SK-N-SH treated with all-trans-retinoic acid at 6 μM for 48 hours (cell line): ENCODE results near the gene VPS13C.

Experiments used
- ATAC-seq: fragments of 200-7000 bp; cut with Tn5 transposase; 3 replicates; pipeline ENCODE4 v1.9.1; 2020; ENCODE audit warnings: mild to moderate bottlenecking, moderate library complexity
- ARNTL ChIP-seq: fragments of 450-650 bp; formaldehyde crosslinking; IDR thresholded peaks from 2 replicates; pipeline ENCODE4 v1.5.0; 2020; ENCODE audit warnings: low read depth, mild to moderate bottlenecking, moderate library complexity, borderline replicate concordance
- BACH2 ChIP-seq: fragments of 250-450 bp; sonication (Bioruptor Pico); IDR thresholded peaks from 2 replicates; pipeline ENCODE4 v1.9.0; 2021; ENCODE audit warnings: mild to moderate bottlenecking, borderline replicate concordance
- CSDC2 ChIP-seq: fragments of 250-450 bp; sonication (Bioruptor Pico); IDR thresholded peaks from 2 replicates; pipeline ENCODE4 v1.5.0; 2020; ENCODE audit warnings: mild to moderate bottlenecking, moderate library complexity
- ESRRG ChIP-seq: fragments of 250-450 bp; sonication (Bioruptor Pico); IDR thresholded peaks from 2 replicates; pipeline ENCODE4 v1.6.1; 2021; ENCODE audit warnings: mild to moderate bottlenecking
- ISL1 ChIP-seq: fragments of 250-450 bp; sonication (Bioruptor Pico); IDR thresholded peaks from 2 replicates; pipeline ENCODE4 v2.1.2; 2022; ENCODE audit warnings: mild to moderate bottlenecking, moderate library complexity
- OSR1 ChIP-seq: fragments of 250-450 bp; sonication (Bioruptor Pico); IDR thresholded peaks from 2 replicates; pipeline ENCODE4 v1.8.0; 2022; ENCODE audit warnings: moderate library complexity, mild to moderate bottlenecking, inconsistent platforms
- PATZ1 ChIP-seq: fragments of 250-450 bp; sonication (Bioruptor Pico); IDR thresholded peaks from 2 replicates; pipeline ENCODE4 v1.8.0; 2020; ENCODE audit warnings: mild to moderate bottlenecking, moderate library complexity, borderline replicate concordance
- PPARA ChIP-seq: fragments of 250-450 bp; sonication (Bioruptor Pico); IDR thresholded peaks from 2 replicates; pipeline ENCODE4 v1.5.0; 2020; ENCODE audit warnings: mild to moderate bottlenecking, borderline replicate concordance
- SNAI2 ChIP-seq: fragments of 250-450 bp; sonication (Bioruptor Pico); IDR thresholded peaks from 2 replicates; pipeline ENCODE4 v1.5.0; 2020; ENCODE audit warnings: mild to moderate bottlenecking, moderate library complexity
- TCF4 ChIP-seq: fragments of 250-450 bp; sonication (Bioruptor Pico); IDR thresholded peaks from 2 replicates; pipeline ENCODE4 v1.8.0; 2021; ENCODE audit warnings: mild to moderate bottlenecking, moderate library complexity, borderline replicate concordance
- TSHZ2 ChIP-seq: fragments of 250-450 bp; sonication (Bioruptor Pico); IDR thresholded peaks from 2 replicates; pipeline ENCODE4 v1.5.0; 2020; ENCODE audit warnings: mild to moderate bottlenecking, moderate library complexity
- ZC3H10 ChIP-seq: fragments of 250-450 bp; sonication (Bioruptor Pico); IDR thresholded peaks from 2 replicates; pipeline ENCODE4 v1.5.1; 2021; ENCODE audit warnings: mild to moderate bottlenecking, moderate library complexity
- ZFP30 ChIP-seq: fragments of 450-650 bp; formaldehyde crosslinking; IDR thresholded peaks from 2 replicates; pipeline ENCODE4 v1.5.0; 2022; ENCODE audit warnings: mild to moderate bottlenecking, moderate library complexity
- ZNF70 ChIP-seq: fragments of 450-650 bp; formaldehyde crosslinking; IDR thresholded peaks from 2 replicates; pipeline ENCODE4 v1.5.0; 2020; ENCODE audit warnings: mild to moderate bottlenecking, moderate library complexity
- ZNF8 ChIP-seq: fragments of 450-650 bp; formaldehyde crosslinking; IDR thresholded peaks from 2 replicates; pipeline ENCODE4 v1.5.0; 2020; ENCODE audit warnings: mild to moderate bottlenecking, moderate library complexity
- TF ChIP-seq, protein P1 (sequence below): fragments of 250-450 bp; sonication (Bioruptor Pico); IDR thresholded peaks from 2 replicates; pipeline ENCODE4 v1.8.0; 2021; ENCODE audit warnings: low read depth, mild to moderate bottlenecking, moderate library complexity, borderline replicate concordance

VPS13C gene

DNA sequence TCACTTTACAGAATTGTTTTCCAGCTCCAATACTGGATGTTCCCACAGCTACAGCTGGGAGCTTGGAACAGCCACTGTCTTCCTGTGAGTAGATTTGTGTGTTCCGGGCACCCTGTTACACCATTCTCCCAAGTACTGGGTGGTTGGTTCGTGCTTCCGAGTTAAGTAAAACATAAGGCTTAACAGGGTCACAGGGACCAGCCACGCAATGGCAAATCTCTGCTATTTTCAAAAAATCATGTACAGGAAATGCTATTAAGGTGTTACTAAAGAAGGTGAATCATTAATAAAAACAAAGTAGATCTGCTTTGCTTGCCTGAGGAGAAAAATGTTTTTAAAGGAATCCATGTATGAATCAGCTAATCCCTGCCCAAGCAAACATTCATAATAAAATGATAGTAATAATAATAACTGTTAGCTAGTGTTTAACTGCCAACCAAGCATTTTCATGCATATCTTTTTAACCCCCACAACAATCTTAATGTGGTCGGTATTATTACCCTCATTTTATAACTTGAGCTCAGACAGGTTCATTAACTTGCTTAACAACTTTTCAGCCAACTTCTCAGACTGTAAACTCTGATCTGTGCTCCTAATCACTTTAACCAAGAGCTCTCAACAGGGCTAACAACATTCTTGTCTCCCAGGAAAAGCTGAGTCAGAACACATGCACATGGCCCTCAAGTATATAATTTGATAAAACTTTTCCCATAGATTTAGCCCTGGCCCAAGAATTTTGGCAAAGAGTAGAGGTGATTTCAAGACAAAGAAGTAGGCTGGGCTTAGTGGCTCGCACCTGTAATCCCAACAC, 3.8 kb upstream of the VPS13C start:
- TF ChIP-seq ISL1 (CRISPR knock-in tag): peak; percentile 67
- no peak for TF ChIP-seq SNAI2 (CRISPR knock-in tag)
- TF ChIP-seq PATZ1: 0 out of 2 replicates have a peak, but pooled peaks have one; percentile 16
- no peak for ATAC-seq

GRCh38 chr15:62060896-62061280, 641 bp upstream of the VPS13C start:
- TF ChIP-seq ZFP30 (CRISPR knock-in tag): no peak
- TF ChIP-seq PATZ1: no peak
- TF ChIP-seq, protein P1, sequence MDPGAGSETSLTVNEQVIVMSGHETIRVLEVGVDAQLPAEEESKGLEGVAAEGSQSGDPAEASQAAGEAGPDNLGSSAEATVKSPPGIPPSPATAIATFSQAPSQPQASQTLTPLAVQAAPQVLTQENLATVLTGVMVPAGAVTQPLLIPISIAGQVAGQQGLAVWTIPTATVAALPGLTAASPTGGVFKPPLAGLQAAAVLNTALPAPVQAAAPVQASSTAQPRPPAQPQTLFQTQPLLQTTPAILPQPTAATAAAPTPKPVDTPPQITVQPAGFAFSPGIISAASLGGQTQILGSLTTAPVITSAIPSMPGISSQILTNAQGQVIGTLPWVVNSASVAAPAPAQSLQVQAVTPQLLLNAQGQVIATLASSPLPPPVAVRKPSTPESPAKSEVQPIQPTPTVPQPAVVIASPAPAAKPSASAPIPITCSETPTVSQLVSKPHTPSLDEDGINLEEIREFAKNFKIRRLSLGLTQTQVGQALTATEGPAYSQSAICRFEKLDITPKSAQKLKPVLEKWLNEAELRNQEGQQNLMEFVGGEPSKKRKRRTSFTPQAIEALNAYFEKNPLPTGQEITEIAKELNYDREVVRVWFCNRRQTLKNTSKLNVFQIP (CRISPR knock-in tag): no peak
- TF ChIP-seq PPARA: no peak
- TF ChIP-seq TSHZ2: no peak
- no peak for ATAC-seq

DNA sequence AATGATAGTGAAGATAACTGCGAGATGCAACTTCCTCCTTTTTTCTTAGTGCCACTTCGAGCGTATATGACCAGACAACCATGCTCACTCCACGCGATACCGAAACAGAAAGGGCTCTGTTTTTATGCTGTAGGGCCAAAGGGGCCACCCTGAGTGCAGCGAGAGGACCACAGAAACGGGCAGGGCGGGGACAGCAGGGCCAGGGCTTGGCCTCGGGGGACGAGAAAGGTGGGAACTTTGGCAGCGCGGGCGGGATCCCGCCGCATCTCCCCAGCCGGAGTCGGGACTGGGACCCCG, 483 bp downstream of the VPS13C start:
- no peak for TF ChIP-seq ZFP30 (CRISPR knock-in tag)
- TF ChIP-seq PATZ1: no peak
- no peak for TF ChIP-seq BACH2
- TF ChIP-seq, protein P1 (CRISPR knock-in tag): no peak
- TF ChIP-seq ZC3H10 (CRISPR knock-in tag): no peak
- no peak for TF ChIP-seq ZNF70 (CRISPR knock-in tag)
- no peak for TF ChIP-seq ZNF8 (CRISPR knock-in tag)
- TF ChIP-seq TCF4 (CRISPR knock-in tag): no peak
- no peak for TF ChIP-seq ISL1 (CRISPR knock-in tag)
- no peak for TF ChIP-seq OSR1
- TF ChIP-seq TSHZ2: no peak
- TF ChIP-seq ESRRG: no peak
- no peak for TF ChIP-seq CSDC2
- TF ChIP-seq PPARA: no peak
- TF ChIP-seq ARNTL (CRISPR knock-in tag): no peak
- ATAC-seq: peak; percentile 79
